GM21786 (cell line): ENCODE results near the gene NOL6.
"Not testable (repeated sequence)": the region's sequence is repeated elsewhere in the genome, so short reads cannot be mapped to it uniquely, and the experiment has no call there.

Experiments
- ATAC-seq: cut with Tn5 transposase; IDR thresholded peaks from one replicate; pipeline ENCODE4 v1.9.1; 2021; ENCODE audit not compliant: unreplicated experiment

The NOL6 gene

GRCh38 chr9:33473643-33474352, at the start of gene NOL6:
NOL6 (minus strand) TSS chr9:33473924; CDS start chr9:33473842, 82 bp downstream.
- peak; percentile 100 for ATAC-seq

- not testable (repeated sequence) for ATAC-seq
Observed at GRCh38 chr9:33521861-33522260, 48.1 kb upstream of the NOL6 start.

- ATAC-seq: not testable (repeated sequence)
Observed at GRCh38 chr9:33517934-33518577, 44.3 kb upstream of the NOL6 start.

DNA sequence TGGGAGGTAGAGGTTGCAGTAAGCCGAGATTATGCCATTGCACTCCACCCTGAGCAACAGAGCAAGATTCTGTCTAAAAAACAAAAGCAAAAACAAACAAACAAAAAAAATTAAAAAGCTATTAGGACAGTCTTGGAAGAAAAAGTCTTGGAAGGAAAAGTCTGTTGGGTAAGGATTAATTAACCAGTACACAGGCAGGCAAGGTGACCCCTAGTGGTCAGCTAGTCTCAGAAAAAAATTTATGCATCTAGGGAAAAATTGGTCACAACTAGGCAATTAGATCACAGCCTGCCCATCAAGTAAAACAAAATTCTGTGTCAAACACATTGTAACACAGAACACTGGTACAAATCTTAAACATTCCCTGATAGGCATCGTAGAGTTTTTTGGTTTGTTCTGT, 43.6 kb upstream of the NOL6 start:
- ATAC-seq: no peak

GRCh38 chr9:33516397-33516796, 42.7 kb upstream of the NOL6 start:
- not testable (repeated sequence) for ATAC-seq

GRCh38 chr9:33515342-33515995, 41.7 kb upstream of the NOL6 start:
- ATAC-seq: not testable (repeated sequence)

DNA sequence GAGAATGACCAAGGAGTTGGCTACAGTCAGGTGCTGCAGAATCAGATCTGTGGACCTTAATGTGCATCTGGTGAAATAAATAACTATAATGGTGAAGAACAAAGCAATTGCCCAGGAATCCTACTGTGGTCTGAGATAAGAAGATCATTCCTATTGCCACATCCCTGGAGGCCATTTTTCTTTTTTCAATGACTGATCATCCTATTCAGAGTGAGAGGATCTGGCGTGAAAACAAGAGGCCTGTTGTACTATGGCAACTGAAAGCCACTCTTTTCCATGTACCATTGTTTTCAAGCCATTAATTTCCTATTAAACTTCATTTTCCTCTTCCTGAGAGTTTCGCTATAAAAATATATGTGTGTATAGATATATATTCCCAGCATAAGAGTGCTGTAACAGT, 38.8 kb upstream of the NOL6 start:
- ATAC-seq: not testable (repeated sequence)

- ATAC-seq: not testable (repeated sequence)
Observed at GRCh38 chr9:33511184-33511517, 37.4 kb upstream of the NOL6 start.

- ATAC-seq: no peak
Observed at GRCh38 chr9:33510262-33511183, 36.8 kb upstream of the NOL6 start.

- no peak for ATAC-seq
Observed at GRCh38 chr9:33506626-33507370, 33.1 kb upstream of the NOL6 start.

GRCh38 chr9:33498387-33498786, 24.7 kb upstream of the NOL6 start:
- ATAC-seq: no peak

- ATAC-seq: not testable (repeated sequence)
Observed at GRCh38 chr9:33493819-33494218, 20.1 kb upstream of the NOL6 start.

DNA sequence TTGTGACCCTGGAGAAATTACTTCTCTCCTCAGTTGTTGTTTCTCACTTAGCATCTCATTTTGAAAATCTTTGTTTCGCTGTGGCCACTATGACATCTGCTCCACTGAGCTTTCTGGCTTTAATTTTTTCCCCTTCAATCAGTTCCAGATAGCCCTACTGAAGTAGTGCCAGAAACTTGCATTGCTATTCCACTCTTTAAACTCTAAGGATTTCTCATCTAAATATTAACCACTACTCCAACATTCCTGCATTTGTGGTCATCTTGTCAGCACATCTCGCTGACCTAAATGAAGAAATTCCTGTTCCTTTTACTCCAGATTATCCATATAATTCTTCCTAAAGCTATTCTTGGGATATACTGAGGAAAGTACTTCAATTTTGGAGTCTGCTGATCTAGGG, 15.3 kb upstream of the NOL6 start:
- ATAC-seq: no peak

GRCh38 chr9:33485312-33485711, 11.6 kb upstream of the NOL6 start:
- not testable (repeated sequence) for ATAC-seq

DNA sequence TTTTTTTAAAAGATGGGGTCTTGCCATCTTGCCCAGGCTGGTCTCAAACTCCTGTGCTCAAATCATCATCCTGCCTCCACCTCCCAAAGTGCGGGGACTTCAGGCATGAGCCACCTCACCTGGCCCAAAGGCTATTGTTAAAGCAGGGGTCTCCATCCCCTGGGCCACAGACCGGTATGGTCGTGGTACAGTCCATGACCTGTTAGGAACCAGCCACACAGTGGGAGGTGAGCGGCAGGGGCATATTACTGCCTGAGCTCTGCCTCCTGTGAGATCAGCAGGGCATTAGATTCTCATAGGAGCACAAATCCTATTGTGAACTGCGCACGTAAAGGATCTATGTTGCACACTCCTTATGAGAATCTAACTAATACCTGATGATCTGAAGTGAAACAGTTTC, 7.3 kb upstream of the NOL6 start:
- ATAC-seq: no peak

DNA sequence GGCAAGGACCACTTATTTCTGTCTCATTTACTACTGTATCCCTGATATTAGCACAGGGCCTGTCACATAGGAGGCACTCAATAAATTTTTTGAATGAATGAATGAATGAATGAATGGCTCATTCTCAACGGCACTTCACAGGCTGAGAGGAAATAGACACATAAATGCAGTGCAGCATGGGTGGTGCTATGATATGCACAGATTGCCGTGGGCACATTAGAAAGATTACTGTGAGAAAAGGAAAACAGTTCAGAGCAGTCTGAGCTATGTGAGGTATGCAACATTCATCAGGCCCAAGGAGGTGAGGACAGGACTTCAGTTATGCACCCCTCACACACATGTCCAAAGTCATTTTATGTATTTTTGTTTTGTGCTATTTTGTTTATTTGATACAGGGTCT, 6.4 kb upstream of the NOL6 start:
- no peak for ATAC-seq

GRCh38 chr9:33476503-33476902, 2.8 kb upstream of the NOL6 start:
- no peak for ATAC-seq

GRCh38 chr9:33475357-33475756, 1.6 kb upstream of the NOL6 start:
- ATAC-seq: no peak

- ATAC-seq: no peak
Observed at GRCh38 chr9:33472881-33473615, 676 bp downstream of the NOL6 start.
